GM19328 (cell line): ENCODE results near the gene NTRK3.

Source experiments
- ATAC-seq: cut with Tn5 transposase; IDR thresholded peaks from one replicate; pipeline ENCODE4 v1.9.1; 2021; ENCODE audit warnings: mild to moderate bottlenecking, moderate library complexity; ENCODE audit not compliant: unreplicated experiment

The NTRK3 gene

DNA sequence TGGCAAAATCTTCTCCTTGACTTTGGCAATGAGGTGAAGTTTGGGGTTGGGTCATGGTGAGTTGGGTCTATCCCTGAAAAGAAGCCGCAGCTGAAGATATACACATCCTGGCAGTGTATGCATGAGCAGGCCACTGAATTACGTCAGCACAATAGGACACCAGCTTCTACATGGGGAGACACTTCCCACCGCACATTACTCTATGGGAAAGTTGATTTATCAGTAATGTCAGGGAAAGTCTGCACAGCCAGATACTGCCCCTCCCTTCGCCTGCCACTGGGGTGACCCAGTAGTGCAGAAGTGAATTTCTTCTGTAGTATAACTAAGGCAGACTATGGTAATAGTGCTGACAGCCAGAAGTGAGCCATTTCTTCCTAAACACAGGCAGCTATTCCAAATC lies 245.0 kb downstream of the NTRK3 start:
- no peak for ATAC-seq

GRCh38 chr15:88006146-88006545 lies 250.4 kb downstream of the NTRK3 start:
- ATAC-seq, result no peak

- no peak for ATAC-seq
Measured at GRCh38 chr15:88004399-88004798, 252.1 kb downstream of the NTRK3 start.

GRCh38 chr15:88003541-88004327 lies 252.8 kb downstream of the NTRK3 start:
- ATAC-seq, result no peak

GRCh38 chr15:88002706-88003105 lies 253.8 kb downstream of the NTRK3 start:
- no peak for ATAC-seq

- ATAC-seq, result no peak
Measured at GRCh38 chr15:87998630-87999029, 257.9 kb downstream of the NTRK3 start.

GRCh38 chr15:87986776-87987175 lies 269.8 kb downstream of the NTRK3 start:
- ATAC-seq, result no peak

DNA sequence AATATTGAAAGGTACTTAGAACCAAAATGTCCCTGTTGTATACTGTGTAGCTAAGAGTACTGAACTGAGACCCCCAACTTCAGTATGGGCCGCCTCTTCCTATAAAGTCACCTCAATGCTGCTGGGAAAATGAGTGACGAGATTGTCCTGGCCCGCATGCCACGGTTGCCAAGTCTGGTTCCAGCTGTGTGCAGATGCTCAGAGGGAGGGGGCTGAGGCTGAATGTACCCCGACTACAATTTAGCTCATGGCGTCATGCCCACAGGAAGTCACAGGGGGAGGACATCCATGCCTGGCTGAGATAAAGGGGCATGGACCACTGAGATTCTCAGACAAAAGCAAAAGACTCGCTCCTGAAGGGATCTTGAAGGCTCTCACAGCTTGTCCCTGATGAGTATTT lies 271.1 kb downstream of the NTRK3 start:
- no peak for ATAC-seq

DNA sequence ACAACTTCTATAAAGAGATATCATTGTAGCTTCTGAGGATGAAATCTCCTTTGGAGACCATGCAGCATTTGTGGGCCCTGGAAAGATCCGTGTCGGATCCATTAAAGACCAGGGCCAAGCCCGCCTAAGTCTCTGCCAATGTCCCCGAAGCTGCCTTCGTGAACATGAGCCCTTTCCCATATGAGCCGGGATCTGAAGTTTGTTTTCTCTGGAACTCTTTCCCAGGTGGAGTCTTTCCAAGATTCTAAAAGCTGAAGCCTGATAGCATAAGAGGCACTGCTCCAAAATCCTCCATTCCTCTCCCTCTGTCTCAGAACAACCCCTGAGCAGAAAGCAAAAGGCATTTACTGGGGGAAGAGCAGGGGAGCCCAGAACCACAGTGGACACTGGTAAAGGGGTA lies 274.6 kb downstream of the NTRK3 start:
- no peak for ATAC-seq

GRCh38 chr15:87977907-87978306 lies 278.6 kb downstream of the NTRK3 start:
- no peak for ATAC-seq

DNA sequence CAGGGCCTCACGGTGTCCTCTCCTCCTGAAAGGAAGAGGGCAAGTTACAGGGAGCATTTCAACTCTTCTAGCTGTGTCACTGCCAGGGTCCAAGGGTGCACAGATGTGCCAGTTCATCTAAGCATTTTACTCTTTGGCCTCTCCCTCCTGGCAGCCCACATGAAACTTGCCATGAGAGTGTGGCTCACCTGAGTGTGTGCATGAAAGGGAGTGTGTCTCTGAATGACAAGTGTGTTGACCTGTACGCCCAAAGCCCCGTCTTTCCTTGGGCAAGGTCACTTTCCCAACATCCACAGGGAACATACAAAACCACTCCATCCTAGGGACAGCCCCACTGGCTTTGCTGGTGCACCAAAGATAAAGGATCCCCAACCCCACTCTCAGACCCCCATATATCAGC lies 280.0 kb downstream of the NTRK3 start:
- no peak for ATAC-seq

DNA sequence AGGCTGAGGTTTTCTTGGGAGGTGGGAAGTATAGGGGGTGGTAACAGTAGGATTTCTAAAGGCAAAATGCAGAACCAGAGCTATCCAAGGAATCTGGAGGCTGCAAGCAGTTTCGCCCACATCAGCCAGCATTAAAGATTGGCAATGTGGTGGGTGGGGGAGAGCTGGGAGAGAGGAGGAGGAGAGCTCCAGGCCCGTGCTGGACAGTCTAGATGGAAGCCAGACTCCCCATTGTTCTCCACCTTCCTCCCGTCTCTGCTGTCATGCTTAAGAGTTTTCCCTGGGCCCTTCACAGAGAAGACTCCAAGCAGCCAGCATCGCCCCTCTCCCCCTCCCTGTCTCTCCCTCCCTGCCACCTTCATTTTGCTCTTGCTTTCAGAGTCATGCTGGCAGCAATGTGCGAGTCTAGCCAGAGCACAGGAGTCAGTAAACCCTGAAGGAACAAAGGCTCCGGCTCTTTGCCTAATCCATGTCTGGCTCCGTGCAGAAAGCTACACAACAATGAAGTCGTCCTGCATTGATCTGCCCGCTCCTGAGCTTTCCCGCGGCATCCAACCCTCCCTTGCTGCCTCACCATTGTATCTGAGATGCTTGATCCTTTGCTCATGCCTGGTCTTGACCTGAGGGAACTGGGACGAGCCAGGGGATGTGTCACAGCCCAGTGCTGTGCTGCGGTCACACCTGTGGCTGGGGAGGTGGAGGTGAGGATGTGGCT lies 282.9 kb downstream of the NTRK3 start:
- no peak for ATAC-seq

GRCh38 chr15:87971076-87971475 lies 285.5 kb downstream of the NTRK3 start:
- no peak for ATAC-seq

DNA sequence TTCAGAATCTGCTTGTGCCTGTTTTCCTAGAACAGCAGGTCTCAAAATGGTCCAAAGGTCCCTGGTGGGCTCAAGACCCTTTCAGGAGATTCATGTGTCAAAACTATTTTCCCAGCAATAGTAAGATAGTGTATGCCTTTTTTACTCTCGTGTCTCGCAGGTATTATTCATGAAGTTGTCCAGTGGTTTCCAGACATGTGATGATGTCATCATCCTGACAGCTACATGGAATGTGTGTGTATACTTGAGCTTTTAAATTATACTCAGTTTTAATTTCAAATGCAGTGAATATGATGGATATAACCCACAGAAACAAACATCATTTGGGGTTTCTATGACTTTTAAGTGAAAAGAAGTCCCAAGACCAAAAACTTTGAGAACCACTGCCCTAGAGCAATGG lies 288.6 kb downstream of the NTRK3 start:
- no peak for ATAC-seq

DNA sequence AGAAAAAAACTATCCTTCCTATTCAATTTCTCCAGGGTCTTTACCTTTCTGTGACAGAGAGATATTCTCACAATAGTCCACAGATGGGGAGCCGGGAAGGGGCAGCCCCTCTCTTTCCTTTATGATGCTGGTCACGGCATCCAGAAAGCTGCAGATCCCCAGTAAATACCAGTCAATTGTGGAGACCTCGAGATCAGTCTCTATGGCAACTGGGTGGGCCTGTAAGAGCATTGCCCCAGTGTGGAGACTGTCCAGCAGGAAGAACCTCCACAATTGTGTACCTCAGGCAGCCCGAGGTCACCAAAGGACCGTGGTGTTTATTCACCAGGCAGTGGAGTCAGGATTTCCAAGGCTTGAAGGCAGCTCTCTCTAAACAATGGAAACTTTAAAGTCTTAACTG lies 291.2 kb downstream of the NTRK3 start:
- no peak for ATAC-seq

DNA sequence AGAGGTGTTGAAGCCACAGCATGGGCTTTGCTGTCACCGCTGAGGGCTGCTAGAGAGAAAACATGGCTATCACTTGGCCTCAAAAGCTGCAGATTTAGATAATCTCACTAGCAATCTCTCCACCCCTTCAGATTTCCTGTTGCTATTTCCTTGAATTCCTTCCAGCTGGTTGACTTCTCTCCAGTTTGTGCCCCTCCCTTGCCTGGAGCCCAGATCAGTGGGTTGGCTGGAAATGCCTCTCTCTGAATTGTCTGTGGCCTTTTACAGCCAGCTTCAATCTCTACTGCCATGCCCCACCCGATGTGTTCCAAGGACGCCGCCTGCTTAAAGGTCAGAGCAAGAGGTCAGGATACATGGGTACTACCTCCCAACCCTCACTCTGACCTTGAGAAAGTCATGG lies 294.1 kb downstream of the NTRK3 start:
- ATAC-seq, result no peak

DNA sequence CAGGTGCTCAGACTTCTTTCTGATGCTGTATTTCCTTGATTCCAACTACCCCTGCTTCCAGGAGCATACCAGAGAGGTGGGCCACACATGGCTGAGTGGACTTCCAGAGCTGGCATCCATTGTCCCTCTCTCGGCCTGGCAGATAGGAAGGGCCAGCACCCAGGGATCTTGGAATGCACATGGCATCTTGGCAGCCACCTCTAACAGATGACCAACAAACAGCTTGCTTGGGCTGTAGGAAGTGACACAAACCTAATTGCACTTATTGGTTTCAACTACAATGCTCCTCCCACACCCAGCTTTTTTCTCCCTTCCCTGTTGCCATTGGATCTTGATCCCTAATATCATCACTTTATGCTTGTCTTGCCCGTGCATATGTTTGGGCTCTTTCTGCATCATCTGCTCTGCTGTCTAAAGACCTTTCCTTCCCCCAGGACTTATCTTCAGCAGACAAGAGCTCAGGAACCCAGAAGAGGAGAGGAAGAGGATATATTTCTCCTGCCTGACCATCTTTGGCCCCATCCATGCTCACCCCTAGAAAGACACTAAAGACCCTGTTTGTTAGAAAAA lies 294.6 kb downstream of the NTRK3 start:
- no peak for ATAC-seq

- ATAC-seq, result no peak
Measured at GRCh38 chr15:87959662-87960061, 296.9 kb downstream of the NTRK3 start.

- ATAC-seq, result no peak
Measured at GRCh38 chr15:87959080-87959479, 297.5 kb downstream of the NTRK3 start.

DNA sequence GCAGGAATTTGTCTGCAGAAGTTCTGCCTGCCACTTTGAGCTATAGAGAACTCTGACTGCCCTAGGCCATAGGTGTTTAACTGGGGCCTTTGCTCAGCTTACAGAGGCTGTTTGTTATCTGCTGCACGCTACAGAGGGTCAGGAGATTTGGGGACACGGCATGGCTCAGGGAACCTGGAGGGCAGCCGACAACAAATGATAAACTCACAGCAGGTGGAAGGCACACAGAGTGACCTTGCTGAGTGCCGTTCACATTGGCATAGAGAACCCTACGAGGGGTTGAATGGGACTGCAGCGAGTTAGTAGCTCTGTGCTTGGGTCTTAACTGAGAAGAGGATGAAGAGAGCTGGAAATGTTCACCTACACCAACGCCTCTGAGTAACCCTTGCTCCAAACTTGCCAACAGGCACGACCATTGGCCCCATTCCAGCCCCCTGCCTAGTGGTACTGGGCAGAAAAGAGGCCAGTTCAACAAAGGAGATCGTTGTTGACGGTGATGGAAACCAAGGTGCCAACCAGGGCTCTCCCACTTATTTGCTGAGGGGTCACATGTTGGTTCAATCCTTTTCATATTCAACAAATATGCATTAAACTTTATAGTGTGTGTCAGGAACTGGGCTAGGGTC lies 301.1 kb downstream of the NTRK3 start:
- no peak for ATAC-seq

- no peak for ATAC-seq
Measured at GRCh38 chr15:87954793-87955192, 301.7 kb downstream of the NTRK3 start.
